GM12873 (cell line): Measurements from ENCODE around the gene PTN.

Experiments used
- CTCF ChIP-seq: IDR thresholded peaks from 2 replicates; pipeline ENCODE4 v1.5.1; 2012; ENCODE audit warnings: low read depth, mild to moderate bottlenecking, moderate library complexity, low read length, control low read depth; ENCODE audit not compliant: insufficient read depth; ENCODE audit errors: missing control alignments

The PTN gene

GRCh38 chr7:137235434-137235833 lies 108.1 kb downstream of the PTN start:
- TF ChIP-seq CTCF, result no peak

- no peak for TF ChIP-seq CTCF
Measured at GRCh38 chr7:137231167-137231566, 112.4 kb downstream of the PTN start.

GRCh38 chr7:137221467-137221866 lies 122.1 kb downstream of the PTN start:
- TF ChIP-seq CTCF, result no peak

GRCh38 chr7:137213744-137214143 lies 129.8 kb downstream of the PTN start:
- TF ChIP-seq CTCF, result no peak

- no peak for TF ChIP-seq CTCF
Measured at GRCh38 chr7:137209151-137209817, 134.2 kb downstream of the PTN start.

GRCh38 chr7:137206770-137207169 lies 136.8 kb downstream of the PTN start:
- no peak for TF ChIP-seq CTCF

- no peak for TF ChIP-seq CTCF
Measured at GRCh38 chr7:137204246-137204645, 139.3 kb downstream of the PTN start.
